Central memory CD8-positive, alpha-beta T cell (primary cell): ENCODE measurements around the gene ITGAD.

Experiments used
- ATAC-seq: fragments of 150-1000 bp; cut with Tn5 transposase; replicated peaks from 2 replicates; pipeline ENCODE4 v1.10.0; 2022; ENCODE audit warnings: mild to moderate bottlenecking, moderate FRiP score, moderate number of reproducible peaks; ENCODE audit not compliant: poor library complexity, severe bottlenecking; ENCODE audit errors: extremely low read depth
- DNase-seq, 2 donors: peaks; one replicate each; pipeline ENCODE4 v3.0.0; 2021; ENCODE audit warnings: low spot score in 2 of 2
- H3K27ac Mint-ChIP-seq: one replicate; pipeline ENCODE4 v1.8.0; 2022; ENCODE audit warnings: low read depth, mild to moderate bottlenecking, moderate library complexity, mixed read lengths
- H3K27me3 Mint-ChIP-seq: one replicate; pipeline ENCODE4 v1.8.0; 2022; ENCODE audit warnings: mixed read lengths
- H3K36me3 Mint-ChIP-seq: one replicate; pipeline ENCODE4 v1.8.0; 2022; ENCODE audit warnings: mild to moderate bottlenecking, moderate library complexity, mixed read lengths; ENCODE audit not compliant: insufficient read depth
- H3K4me1 Mint-ChIP-seq: one replicate; pipeline ENCODE4 v1.8.0; 2022; ENCODE audit warnings: mixed read lengths
- H3K4me3 Mint-ChIP-seq: one replicate; pipeline ENCODE4 v1.8.0; 2022; ENCODE audit warnings: mild to moderate bottlenecking, moderate library complexity, mixed read lengths
- H3K9me3 Mint-ChIP-seq: one replicate; pipeline ENCODE4 v1.8.0; 2022; ENCODE audit warnings: mixed read lengths

The ITGAD gene

DNA sequence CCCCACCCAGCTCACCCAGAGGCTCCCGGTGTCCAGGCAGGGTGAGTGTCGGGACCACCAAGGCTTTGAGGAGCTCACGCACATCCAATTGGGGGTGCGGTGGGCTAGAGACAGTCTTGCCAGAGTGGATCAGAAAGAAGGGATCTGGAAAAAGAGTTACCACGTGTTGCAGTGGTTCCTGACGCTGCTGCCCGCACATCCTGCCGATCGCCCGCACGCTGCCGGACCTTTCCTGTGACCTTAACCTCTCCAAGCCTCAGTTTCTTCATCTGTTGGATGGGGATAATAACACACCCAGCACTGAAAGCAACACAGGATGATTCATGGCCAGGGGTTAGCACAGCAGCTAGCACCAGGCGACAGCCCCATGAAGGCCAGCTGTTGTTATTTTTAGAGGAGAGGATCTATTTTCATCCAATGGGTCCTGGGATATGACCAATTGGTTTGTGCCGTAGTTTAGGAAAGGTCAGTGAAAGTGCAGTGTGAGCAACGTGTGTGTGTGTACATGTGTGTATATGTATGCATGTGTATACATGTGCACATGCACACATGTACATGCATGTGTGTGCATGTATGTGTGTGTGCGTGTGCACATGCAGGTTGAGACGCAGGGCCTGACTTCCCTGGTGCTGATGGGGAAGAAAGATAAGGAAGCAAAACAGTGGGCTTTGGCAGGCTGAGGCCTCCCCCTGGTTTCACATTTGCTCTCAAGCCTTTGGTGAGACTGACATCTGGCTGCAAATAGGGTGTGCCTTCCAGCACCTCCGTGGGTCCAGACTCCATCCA, 35.6 kb upstream of the ITGAD start:
- no peak overlapping the region for H3K4me3 Mint-ChIP-seq
- H3K4me1 Mint-ChIP-seq, result peaks cover 49% of the 10 kb centered on the region
- H3K9me3 Mint-ChIP-seq, result no peaks in the 10 kb centered on the region

DNA sequence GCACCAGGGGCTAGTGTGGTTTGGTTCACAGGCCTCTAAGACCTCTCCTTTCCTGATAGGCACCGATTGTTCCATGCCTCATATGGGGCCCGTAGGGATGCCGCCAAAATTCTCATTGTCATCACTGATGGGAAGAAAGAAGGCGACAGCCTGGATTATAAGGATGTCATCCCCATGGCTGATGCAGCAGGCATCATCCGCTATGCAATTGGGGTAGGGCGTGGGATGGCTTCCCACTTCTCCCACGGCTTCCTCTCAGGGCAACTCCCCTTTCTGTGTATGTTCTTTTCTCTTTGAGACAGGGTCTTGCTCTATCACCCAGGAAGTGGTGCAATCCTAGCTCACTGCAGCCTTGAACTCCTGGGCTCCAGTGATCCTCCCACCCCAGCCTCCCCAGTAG, 32.9 kb upstream of the ITGAD start:
- Mint-ChIP-seq H3K27me3 (no peaks in the 10 kb centered on the region), H3K9me3 (no peaks in the 10 kb centered on the region), H3K27ac (no peak overlapping the region), H3K4me3 (no peak overlapping the region), H3K4me1 (peaks cover 38% of the 10 kb centered on the region), H3K36me3 (peaks cover 4% of the 10 kb centered on the region)
- ATAC-seq, result no peak
- no peak for DNase-seq

More for the DNA sequence above, 35.6 kb upstream of the ITGAD start:
- ATAC-seq (no peak), DNase-seq (no peak)
- Mint-ChIP-seq H3K27ac (no peak overlapping the region), H3K27me3 (no peaks in the 10 kb centered on the region), H3K36me3 (peaks cover 2% of the 10 kb centered on the region)

GRCh38 chr16:31361201-31362110, 31.7 kb upstream of the ITGAD start:
- H3K27me3 Mint-ChIP-seq, result no peaks in the 10 kb centered on the region
- no peak for ATAC-seq
- H3K4me1 Mint-ChIP-seq, result peaks cover 38% of the 10 kb centered on the region
- DNase-seq, result no peak
- H3K4me3 Mint-ChIP-seq, result no peak overlapping the region
- peaks cover 4% of the 10 kb centered on the region for H3K36me3 Mint-ChIP-seq
- no peak overlapping the region for H3K27ac Mint-ChIP-seq
- no peaks in the 10 kb centered on the region for H3K9me3 Mint-ChIP-seq

DNA sequence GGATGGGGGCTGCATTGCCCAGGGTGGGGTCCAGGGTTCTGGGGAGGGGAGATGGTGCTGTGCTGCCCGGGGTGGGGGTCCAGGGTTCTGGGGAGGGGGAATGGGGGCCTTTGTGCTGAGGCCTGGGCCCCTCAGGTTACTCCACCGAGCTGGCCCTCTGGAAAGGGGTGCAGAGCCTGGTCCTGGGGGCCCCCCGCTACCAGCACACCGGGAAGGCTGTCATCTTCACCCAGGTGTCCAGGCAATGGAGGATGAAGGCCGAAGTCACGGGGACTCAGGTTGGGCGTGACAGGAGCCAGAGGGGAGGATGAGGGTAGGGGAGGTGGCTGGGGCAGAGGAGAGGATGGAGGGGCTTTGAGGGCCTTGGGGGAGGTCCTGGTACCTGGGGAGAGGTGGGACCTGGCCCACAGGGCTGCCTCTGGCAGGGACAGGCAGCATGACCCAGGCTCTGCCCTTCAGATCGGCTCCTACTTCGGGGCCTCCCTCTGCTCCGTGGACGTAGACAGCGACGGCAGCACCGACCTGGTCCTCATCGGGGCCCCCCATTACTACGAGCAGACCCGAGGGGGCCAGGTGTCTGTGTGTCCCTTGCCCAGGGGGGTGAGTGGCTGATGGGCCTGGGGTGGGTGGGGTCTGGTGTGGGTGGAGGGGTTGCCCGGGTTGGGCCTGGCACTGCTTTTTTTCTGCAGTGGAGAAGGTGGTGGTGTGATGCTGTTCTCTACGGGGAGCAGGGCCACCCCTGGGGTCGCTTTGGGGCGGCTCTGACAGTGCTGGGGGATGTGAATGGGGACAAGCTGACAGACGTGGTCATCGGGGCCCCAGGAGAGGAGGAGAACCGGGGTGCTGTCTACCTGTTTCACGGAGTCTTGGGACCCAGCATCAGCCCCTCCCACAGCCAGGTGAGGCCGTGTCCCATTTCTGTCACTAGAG, 30.4 kb upstream of the ITGAD start:
- peaks cover 4% of the 10 kb centered on the region for H3K36me3 Mint-ChIP-seq
- peaks cover 43% of the 10 kb centered on the region for H3K4me1 Mint-ChIP-seq
- no peaks in the 10 kb centered on the region for H3K27me3 Mint-ChIP-seq
- peak overlapping the region; percentile 25 for H3K27ac Mint-ChIP-seq
- H3K4me3 Mint-ChIP-seq, result no peak overlapping the region
- H3K9me3 Mint-ChIP-seq, result no peaks in the 10 kb centered on the region
- DNase-seq (no peak), ATAC-seq (no peak)

GRCh38 chr16:31363721-31364120, 29.4 kb upstream of the ITGAD start:
- peak overlapping the region; percentile 47 for H3K27ac Mint-ChIP-seq
- no peaks in the 10 kb centered on the region for H3K9me3 Mint-ChIP-seq
- H3K4me3 Mint-ChIP-seq, result no peak overlapping the region
- H3K4me1 Mint-ChIP-seq, result peaks cover 41% of the 10 kb centered on the region
- peaks cover 2% of the 10 kb centered on the region for H3K36me3 Mint-ChIP-seq
- no peak for ATAC-seq
- DNase-seq, result no peak
- H3K27me3 Mint-ChIP-seq, result no peaks in the 10 kb centered on the region

GRCh38 chr16:31364421-31364820, 28.7 kb upstream of the ITGAD start:
- Mint-ChIP-seq H3K36me3 (peaks cover 2% of the 10 kb centered on the region), H3K9me3 (no peaks in the 10 kb centered on the region), H3K4me3 (peak overlapping the region; percentile 38), H3K4me1 (peaks cover 41% of the 10 kb centered on the region), H3K27me3 (no peaks in the 10 kb centered on the region), H3K27ac (peak overlapping the region; percentile 47)
- DNase-seq (no peak), ATAC-seq (peak; percentile 33)

DNA sequence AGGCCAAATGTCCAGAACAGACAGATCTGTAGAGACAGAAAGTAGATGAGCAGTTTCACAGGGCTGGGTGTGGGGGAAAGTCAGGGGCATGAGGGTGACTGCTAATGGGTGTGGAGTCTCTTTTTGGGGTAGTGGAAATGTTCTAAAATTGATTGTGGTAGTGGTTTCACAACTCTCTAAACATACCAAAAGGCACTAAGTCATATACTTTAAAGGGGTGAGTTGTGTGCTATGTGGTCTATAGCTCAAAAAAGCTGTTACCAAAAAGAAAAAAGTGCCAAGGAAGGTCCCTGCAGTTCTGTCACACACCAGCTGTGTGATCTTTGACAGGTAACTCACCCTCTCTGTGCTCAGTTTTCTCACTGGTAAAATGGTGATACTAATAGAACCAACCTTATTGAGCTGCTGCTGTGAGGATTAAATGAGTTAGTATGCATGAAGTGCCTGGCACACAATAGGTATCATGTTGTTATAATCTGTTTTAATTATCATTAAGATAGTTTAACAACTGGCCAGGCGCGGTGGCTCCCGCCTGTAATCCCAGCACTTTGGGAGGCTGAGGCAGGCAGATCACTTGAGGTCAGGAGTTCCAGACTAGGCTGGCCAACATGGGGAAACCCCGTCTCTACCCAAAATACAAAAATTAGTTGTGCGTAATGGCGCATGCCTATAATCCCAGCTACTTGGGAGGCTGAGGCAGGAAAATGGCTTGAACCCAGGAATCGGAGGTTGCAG, 27.8 kb upstream of the ITGAD start:
- H3K9me3 Mint-ChIP-seq, result no peaks in the 10 kb centered on the region
- DNase-seq (peak in 1 of 2 donors; percentile 43), ATAC-seq (peak; percentile 90)
- peaks cover 41% of the 10 kb centered on the region for H3K4me1 Mint-ChIP-seq
- H3K4me3 Mint-ChIP-seq, result peak overlapping the region; percentile 38
- H3K36me3 Mint-ChIP-seq, result peaks cover 2% of the 10 kb centered on the region
- no peaks in the 10 kb centered on the region for H3K27me3 Mint-ChIP-seq
- H3K27ac Mint-ChIP-seq, result peak overlapping the region; percentile 47

DNA sequence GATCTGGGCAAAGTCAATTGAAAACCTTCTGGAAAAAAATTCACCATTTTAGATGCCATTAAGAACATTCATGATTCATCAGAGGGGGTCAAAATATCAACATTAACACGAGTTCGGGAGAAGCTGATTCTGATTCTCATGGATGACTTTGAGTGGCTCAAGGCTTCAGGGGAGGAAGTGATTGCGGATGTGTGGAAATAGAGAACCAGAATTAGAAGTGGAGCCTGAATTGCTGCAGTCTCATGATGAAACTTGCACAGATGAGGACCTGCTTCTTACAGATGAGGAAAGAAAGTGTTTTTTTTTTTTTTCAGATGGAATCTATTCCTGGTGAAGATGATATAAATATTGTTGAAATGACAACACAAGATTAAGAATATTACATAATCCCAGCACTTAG, 25.3 kb upstream of the ITGAD start:
- H3K27ac Mint-ChIP-seq, result no peak overlapping the region
- H3K9me3 Mint-ChIP-seq, result no peaks in the 10 kb centered on the region
- no peak for DNase-seq
- H3K4me3 Mint-ChIP-seq, result no peak overlapping the region
- ATAC-seq, result no peak
- no peaks in the 10 kb centered on the region for H3K27me3 Mint-ChIP-seq
- H3K36me3 Mint-ChIP-seq, result peaks cover 2% of the 10 kb centered on the region
- H3K4me1 Mint-ChIP-seq, result peaks cover 35% of the 10 kb centered on the region

DNA sequence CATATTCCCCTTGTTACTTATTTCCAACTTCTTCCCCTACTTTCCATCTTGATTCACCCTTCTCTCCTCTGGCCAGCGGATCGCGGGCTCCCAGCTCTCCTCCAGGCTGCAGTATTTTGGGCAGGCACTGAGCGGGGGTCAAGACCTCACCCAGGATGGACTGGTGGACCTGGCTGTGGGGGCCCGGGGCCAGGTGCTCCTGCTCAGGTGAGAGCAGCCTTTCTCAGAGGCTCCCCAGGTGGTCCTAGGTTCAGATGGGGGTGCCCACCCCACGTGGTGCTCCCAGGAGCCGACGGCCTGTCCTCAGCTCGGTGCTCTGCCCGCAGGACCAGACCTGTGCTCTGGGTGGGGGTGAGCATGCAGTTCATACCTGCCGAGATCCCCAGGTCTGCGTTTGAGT, 22.1 kb upstream of the ITGAD start:
- DNase-seq (no peak), ATAC-seq (no peak)
- Mint-ChIP-seq H3K27ac (no peak overlapping the region), H3K4me3 (no peak overlapping the region), H3K36me3 (no peaks in the 10 kb centered on the region), H3K4me1 (peaks cover 17% of the 10 kb centered on the region), H3K27me3 (no peaks in the 10 kb centered on the region), H3K9me3 (peaks cover 4% of the 10 kb centered on the region)

DNA sequence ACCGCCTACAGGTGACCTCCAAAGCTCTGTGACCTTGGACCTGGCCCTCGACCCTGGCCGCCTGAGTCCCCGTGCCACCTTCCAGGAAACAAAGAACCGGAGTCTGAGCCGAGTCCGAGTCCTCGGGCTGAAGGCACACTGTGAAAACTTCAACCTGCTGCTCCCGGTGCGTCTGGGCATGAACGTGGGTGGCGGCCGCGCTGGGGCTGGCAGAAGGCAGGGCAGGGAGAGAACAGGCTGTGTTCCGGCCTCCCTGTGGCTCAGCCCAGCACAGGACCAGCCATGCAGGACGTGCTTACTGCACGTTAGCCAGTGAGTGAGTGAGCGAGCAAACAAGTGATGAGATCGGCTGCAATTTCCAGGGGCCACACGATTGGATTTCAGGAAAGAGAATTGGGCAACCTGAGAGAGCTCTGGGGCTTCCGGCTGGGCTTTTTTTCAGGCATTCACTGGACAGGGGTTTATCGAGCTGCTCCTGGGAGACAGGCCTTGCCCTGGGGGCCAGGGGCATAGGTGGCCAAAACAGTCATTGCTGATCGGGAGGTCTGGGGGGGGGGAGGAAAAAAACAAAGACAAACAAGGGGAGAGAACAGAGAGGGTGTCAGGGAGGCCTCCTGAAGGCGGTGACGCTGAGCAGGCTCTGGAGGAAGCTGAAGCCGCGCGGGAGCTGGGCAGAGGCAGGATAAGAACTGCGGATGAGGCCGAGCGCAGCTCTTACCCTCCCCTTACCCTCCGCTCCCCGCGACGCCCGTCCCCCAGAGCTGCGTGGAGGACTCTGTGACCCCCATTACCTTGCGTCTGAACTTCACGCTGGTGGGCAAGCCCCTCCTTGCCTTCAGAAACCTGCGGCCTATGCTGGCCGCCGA, 21.3 kb upstream of the ITGAD start:
- Mint-ChIP-seq H3K27ac (no peak overlapping the region), H3K36me3 (no peaks in the 10 kb centered on the region), H3K4me3 (no peak overlapping the region), H3K27me3 (no peaks in the 10 kb centered on the region), H3K4me1 (peaks cover 13% of the 10 kb centered on the region), H3K9me3 (peaks cover 4% of the 10 kb centered on the region)
- DNase-seq, result no peak
- no peak for ATAC-seq

DNA sequence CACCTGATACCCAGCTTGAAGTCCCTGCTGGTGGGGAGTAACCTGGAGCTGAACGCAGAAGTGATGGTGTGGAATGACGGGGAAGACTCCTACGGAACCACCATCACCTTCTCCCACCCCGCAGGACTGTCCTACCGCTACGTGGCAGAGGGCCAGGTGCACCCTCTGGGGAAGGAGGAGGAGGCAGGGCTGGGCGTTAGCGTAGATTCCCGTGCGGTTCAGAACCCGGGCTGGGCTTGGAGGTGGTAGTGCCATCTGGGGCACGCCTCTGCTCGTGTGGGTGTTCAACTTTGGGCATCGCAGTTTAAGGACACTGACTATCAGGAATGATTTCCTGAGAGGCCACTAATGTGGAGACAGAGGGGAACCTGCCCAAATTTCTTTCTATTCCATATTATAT, 19.9 kb upstream of the ITGAD start:
- peaks cover 16% of the 10 kb centered on the region for H3K4me1 Mint-ChIP-seq
- H3K27me3 Mint-ChIP-seq, result no peaks in the 10 kb centered on the region
- DNase-seq (no peak), ATAC-seq (no peak)
- peaks cover 4% of the 10 kb centered on the region for H3K9me3 Mint-ChIP-seq
- no peak overlapping the region for H3K4me3 Mint-ChIP-seq
- no peak overlapping the region for H3K27ac Mint-ChIP-seq
- H3K36me3 Mint-ChIP-seq, result peaks cover 1% of the 10 kb centered on the region
